PC-9 (cell line): ENCODE results near the gene NRG3.

Experiments
- CTCF ChIP-seq: fragments of 200-600 bp; sonication (generic); conservative IDR thresholded peaks from 2 replicates; pipeline ENCODE4 v1.6.1; 2017; ENCODE audit warnings: mixed run types, antibody characterized with exemption, mild to moderate bottlenecking, moderate library complexity
- EZH2 ChIP-seq: fragments of 200-600 bp; sonication (generic); IDR thresholded peaks from 2 replicates; pipeline ENCODE4 v1.8.0; 2017; ENCODE audit warnings: antibody characterized with exemption, low read depth

- TF ChIP-seq CTCF (no peak), EZH2 (no peak)
Observed at GRCh38 chr10:81838950-81839349, 36.0 kb upstream of the NRG3 start.
